Panc1 (cell line): ENCODE measurements around the gene LRMDA. TPM values are rescaled to one million over a fixed set of nuclear protein-coding genes. Genes with fewer than 3 reads are reported as not detected.

Experiments
- ATAC-seq: fragments of 200-7000 bp; cut with Tn5 transposase; 2 replicates; pipeline ENCODE4 v1.9.1; 2020; ENCODE audit warnings: mild to moderate bottlenecking, moderate library complexity
- BruUV-seq: library from RNA; stranded (reverse); fragments of 400-500 nt; replicated peaks from 2 replicates; lab custom pipeline; 2021; lab: Mats Ljungman, UMichigan
- CTCF ChIA-PET: fragments of 300-600 bp; sonication (Branson Sonifier 250); formaldehyde crosslinking; loops from one replicate; lab custom pipeline; 2022; ENCODE audit warnings: antibody characterized with exemption; lab: Charles Lee
- POLR2A ChIA-PET: fragments of 300-600 bp; sonication (Branson Sonifier 250); formaldehyde crosslinking; loops from one replicate; lab custom pipeline; 2022; ENCODE audit warnings: antibody characterized with exemption; lab: Charles Lee
- DNase-seq: peaks from one replicate; pipeline ENCODE4 v3.0.0-alpha.2; 2010; ENCODE audit warnings: low read depth, low spot score
- H3K27ac ChIP-seq: 2 replicates; pipeline ENCODE4 v1.5.1; 2011; ENCODE audit warnings: mild to moderate bottlenecking, low read length, inconsistent platforms
- H3K27me3 ChIP-seq: fragments of 200-500 bp; sonication (Bioruptor generic); 2 replicates; pipeline ENCODE4 v1.6.0; 2014; ENCODE audit warnings: low read length, inconsistent platforms; ENCODE audit not compliant: control insufficient read depth, insufficient read depth
- H3K36me3 ChIP-seq: fragments of 200-500 bp; sonication (Bioruptor generic); 2 replicates; pipeline ENCODE4 v1.5.1; 2014; ENCODE audit warnings: inconsistent platforms, mild to moderate bottlenecking, low read length, moderate library complexity; ENCODE audit not compliant: control insufficient read depth, insufficient read depth
- H3K4me1 ChIP-seq: 2 replicates; pipeline ENCODE4 v1.5.1; 2011; ENCODE audit warnings: inconsistent platforms, mild to moderate bottlenecking, low read length, moderate library complexity; ENCODE audit not compliant: control insufficient read depth, insufficient read depth
- H3K4me3 ChIP-seq, 2 experiments: 2 replicates each; pipeline ENCODE4 v1.5.1; 2011 to 2012; ENCODE audit warnings: low read depth in 2 of 2, low read length in 2 of 2, mild to moderate bottlenecking in 2 of 2, inconsistent platforms in 1 of 2, moderate library complexity in 1 of 2
- H3K9me3 ChIP-seq: fragments of 200-500 bp; sonication (Bioruptor generic); 2 replicates; pipeline ENCODE4 v1.5.1; 2014; ENCODE audit warnings: low read depth, mild to moderate bottlenecking, inconsistent platforms, low read length, moderate library complexity; ENCODE audit not compliant: control insufficient read depth, insufficient read depth
- POLR2AphosphoS5 ChIP-seq: IDR thresholded peaks from 2 replicates; pipeline ENCODE4 v1.6.1; 2012; ENCODE audit warnings: mild to moderate bottlenecking, low read depth, low read length, moderate library complexity
- REST ChIP-seq, 2 experiments: IDR thresholded peaks; 2 replicates each; pipeline ENCODE4 v1.6.1; 2011 to 2012; ENCODE audit warnings: low read depth in 2 of 2, control low read depth in 1 of 2, low read length in 1 of 2, mild to moderate bottlenecking in 1 of 2, moderate library complexity in 1 of 2; ENCODE audit not compliant: insufficient read depth in 1 of 2
- SIN3A ChIP-seq: IDR thresholded peaks from 2 replicates; pipeline ENCODE4 v1.6.1; 2012; ENCODE audit warnings: low read depth, mild to moderate bottlenecking, low read length, moderate library complexity, borderline replicate concordance; ENCODE audit not compliant: insufficient read depth
- TCF7L2 ChIP-seq: IDR thresholded peaks from 2 replicates; pipeline ENCODE4 v1.6.1; 2011; ENCODE audit warnings: mild to moderate bottlenecking, low read depth, low read length, inconsistent platforms
- in situ Hi-C: cut with HindIII; loops from 2 replicates; pipeline ENCODE4 v1.10.0; 2016; ENCODE audit warnings: low sequenced_read_pairs, low pct_unique_long_range_greater_than_20kb
- intact Hi-C: fragments of 100-400 bp; cut with micrococcal nuclease; formaldehyde crosslinking; loops from one replicate; pipeline ENCODE4 v1.10.0; 2022; ENCODE audit not compliant: unreplicated experiment
- total RNA-seq: library from RNA; stranded (reverse); gene quantifications from one replicate; pipeline ENCODE4 v1.2.1, GENCODE V29; 2021; ENCODE audit not compliant: unreplicated experiment
- TF ChIP-seq, protein P1 (sequence below): fragments of 450-650 bp; IDR thresholded peaks from 2 replicates; pipeline ENCODE4 v1.5.1; 2017; ENCODE audit warnings: mild to moderate bottlenecking

LRMDA gene
- total RNA-seq, 1 experiment from 2014 or later = 1.2 TPM

- no peaks in the 10 kb centered on the region for H3K9me3 ChIP-seq
- DNase-seq (no peak), ATAC-seq (no peak)
- CTCF ChIA-PET = no interaction called here
- no TSS peak for BruUV-seq
- intact Hi-C loops = no loop called here
- POLR2A ChIA-PET = no interaction called here
- H3K27ac ChIP-seq = no peak overlapping the region
- no peak overlapping the region for H3K4me3 ChIP-seq
- H3K27me3 ChIP-seq = peaks cover 10% of the 10 kb centered on the region
- in situ Hi-C loops = no loop called here
- H3K36me3 ChIP-seq = no peaks in the 10 kb centered on the region
- no peak for TF ChIP-seq SIN3A
- TF ChIP-seq, protein P1, sequence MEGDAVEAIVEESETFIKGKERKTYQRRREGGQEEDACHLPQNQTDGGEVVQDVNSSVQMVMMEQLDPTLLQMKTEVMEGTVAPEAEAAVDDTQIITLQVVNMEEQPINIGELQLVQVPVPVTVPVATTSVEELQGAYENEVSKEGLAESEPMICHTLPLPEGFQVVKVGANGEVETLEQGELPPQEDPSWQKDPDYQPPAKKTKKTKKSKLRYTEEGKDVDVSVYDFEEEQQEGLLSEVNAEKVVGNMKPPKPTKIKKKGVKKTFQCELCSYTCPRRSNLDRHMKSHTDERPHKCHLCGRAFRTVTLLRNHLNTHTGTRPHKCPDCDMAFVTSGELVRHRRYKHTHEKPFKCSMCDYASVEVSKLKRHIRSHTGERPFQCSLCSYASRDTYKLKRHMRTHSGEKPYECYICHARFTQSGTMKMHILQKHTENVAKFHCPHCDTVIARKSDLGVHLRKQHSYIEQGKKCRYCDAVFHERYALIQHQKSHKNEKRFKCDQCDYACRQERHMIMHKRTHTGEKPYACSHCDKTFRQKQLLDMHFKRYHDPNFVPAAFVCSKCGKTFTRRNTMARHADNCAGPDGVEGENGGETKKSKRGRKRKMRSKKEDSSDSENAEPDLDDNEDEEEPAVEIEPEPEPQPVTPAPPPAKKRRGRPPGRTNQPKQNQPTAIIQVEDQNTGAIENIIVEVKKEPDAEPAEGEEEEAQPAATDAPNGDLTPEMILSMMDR = no peak
- TF ChIP-seq TCF7L2 = no peak
- no peak for TF ChIP-seq REST (IDR thresholded peaks at IDR 0.05; ENCODE audit: insufficient read depth in 1 of 2, low read depth in 2 of 2, low read length in 1 of 2)
- TF ChIP-seq POLR2AphosphoS5 = no peak
- H3K4me1 ChIP-seq = no peaks in the 10 kb centered on the region
These were observed 106.7 kb downstream of the LRMDA start for GRCh38 chr10:75538144-75538543.

GRCh38 chr10:75538765-75539164 lies 107.3 kb downstream of the LRMDA start:
- ATAC-seq = no peak
- H3K27me3 ChIP-seq = peaks cover 10% of the 10 kb centered on the region
- POLR2A ChIA-PET = no interaction called here
- no peaks in the 10 kb centered on the region for H3K36me3 ChIP-seq
- no TSS peak for BruUV-seq
- intact Hi-C loops = no loop called here
- H3K9me3 ChIP-seq = no peaks in the 10 kb centered on the region
- no peak for TF ChIP-seq REST (IDR thresholded peaks at IDR 0.05; ENCODE audit: insufficient read depth in 1 of 2, low read depth in 2 of 2, low read length in 1 of 2)
- TF ChIP-seq, protein P1 = no peak
- TF ChIP-seq TCF7L2 = no peak
- TF ChIP-seq SIN3A = no peak
- no peak for TF ChIP-seq POLR2AphosphoS5
- in situ Hi-C loops = no loop called here
- no peak for DNase-seq
- CTCF ChIA-PET = no interaction called here
- H3K27ac ChIP-seq = no peak overlapping the region
- H3K4me1 ChIP-seq = no peaks in the 10 kb centered on the region
- H3K4me3 ChIP-seq = no peak overlapping the region
